Measurements from ENCODE around the gene C3orf18. TPM values are rescaled to one million over a fixed set of nuclear protein-coding genes. Genes with fewer than 3 reads are reported as not detected.
A peak's percentile ranks its signal among the peaks of the same experiment; 100 is the strongest.

C3orf18 gene
- total and polyA plus RNA-seq, 9 of the 15 experiments (the other 6 are each of a cell fraction or from before 2014, with no cell fraction given): 0.01 to 2.3 (median 0.94) TPM

GRCh38 chr3:50575372-50575771 is 7.8 kb upstream of the C3orf18 start:
- H3K27ac ChIP-seq (ENCODE audit: extremely low read depth, low read depth, low read length): no peak overlapping the region; the same call in 2 of the 3 replicates
- TF ChIP-seq, protein P1, sequence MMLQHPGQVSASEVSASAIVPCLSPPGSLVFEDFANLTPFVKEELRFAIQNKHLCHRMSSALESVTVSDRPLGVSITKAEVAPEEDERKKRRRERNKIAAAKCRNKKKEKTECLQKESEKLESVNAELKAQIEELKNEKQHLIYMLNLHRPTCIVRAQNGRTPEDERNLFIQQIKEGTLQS (IDR thresholded peaks at IDR 0.05): 0 out of 2 replicates have a peak, but pooled peaks have one; percentile 17
- TF ChIP-seq, protein P1 (CRISPR knock-in tag; conservative IDR thresholded peaks at IDR 0.05): no peak
- TF ChIP-seq ZNF431 (CRISPR knock-in tag; IDR thresholded peaks at IDR 0.05) (no peak), TCF3 (CRISPR knock-in tag; IDR thresholded peaks at IDR 0.05) (no peak), FOSL1 (tag; conservative IDR thresholded peaks at IDR 0.05) (peak; percentile 39)
- ATAC-seq (no peak), DNase-seq (ENCODE audit: extremely low read depth in 1 of 4, low spot score in 3 of 4) (no peak), FAIRE-seq (no peak)
- ChIA-PET CTCF (ENCODE audit: low intra/inter-chr PET ratio) (interaction anchor here (0.6 kb wide), 1 partner anchor 230 kb away, joined by 3 read pairs; no protein-coding TSS in a partner anchor), POLR2A (interaction anchor here (0.9 to 1.5 kb wide), 4 partner anchors 14 to 36 kb away, joined by 3 to 9 read pairs (median 6); partner anchors contain the start of gene CISH)
- no peaks in the 10 kb centered on the region for H3K9me3 ChIP-seq (replicated peaks; ENCODE audit: control insufficient read depth, insufficient read depth, low read depth, low read length)
- no peak overlapping the region for H3K4me3 ChIP-seq
- H3K4me2 ChIP-seq (ENCODE audit: insufficient read depth, low read length): no peak overlapping the region
- H3K36me3 ChIP-seq (ENCODE audit: control insufficient read depth, insufficient read depth, low read length): peaks cover 49% of the 10 kb centered on the region; the same call in 2 of the 3 replicates
- intact Hi-C loops (cut with micrococcal nuclease) (no loop called here), in situ Hi-C loops (cut with MboI) (loop anchor here (5.0 kb wide), 1 partner anchor 37 kb away; the partner anchor contains the start of gene CISH)
- WGBS (ENCODE audit: insufficient coverage, low coverage, missing lambda C conversion rate): 39% methylated on average over 2 of the region's 6 CpGs
- H3K9ac ChIP-seq (ENCODE audit: insufficient read depth in 1 of 2, low read depth in 2 of 2, low read length in 2 of 2): no peak overlapping the region; a peak in 1 of 4 replicates
- no peaks in the 10 kb centered on the region for H3K9me1 ChIP-seq (ENCODE audit: control insufficient read depth, insufficient read depth, low read length)
- BruUV-seq (replicated peaks): no TSS peak
- no peak overlapping the region for H2AFZ ChIP-seq (ENCODE audit: low read depth, low read length)
- H3K79me2 ChIP-seq (ENCODE audit: control insufficient read depth, insufficient read depth, low read length): peaks cover 5% of the 10 kb centered on the region
- no peaks in the 10 kb centered on the region for H3K27me3 ChIP-seq (ENCODE audit: control insufficient read depth in 2 of 2, insufficient read depth in 2 of 2, low read length in 2 of 2)
- H3K4me1 ChIP-seq (replicated peaks in 1 of 2; ENCODE audit: control insufficient read depth in 2 of 2, insufficient read depth in 2 of 2, low read length in 2 of 2): peaks cover 41 to 55% of the 10 kb centered on the region in 2 experiments; a peak in 4 of 5 replicates
- H4K20me1 ChIP-seq (replicated peaks; ENCODE audit: control insufficient read depth, insufficient read depth, low read length): no peaks in the 10 kb centered on the region
